Measurements from ENCODE around the gene FRMD1.
"Not testable (repeated sequence)": the region's sequence is repeated elsewhere in the genome, so short reads cannot be mapped to it uniquely, and the experiment has no call there.

Gene FRMD1

GRCh38 chr6:168093634-168094033 lies 14.6 kb upstream of the FRMD1 start:
- no peak for DNase-seq

GRCh38 chr6:168093071-168093505 lies 14.1 kb upstream of the FRMD1 start:
- DNase-seq = no peak

GRCh38 chr6:168092541-168092940 lies 13.5 kb upstream of the FRMD1 start:
- no peak for DNase-seq

- DNase-seq = peak; percentile 78
Measured at GRCh38 chr6:168091381-168092264, 12.6 kb upstream of the FRMD1 start.

- no peak for DNase-seq
Measured at GRCh38 chr6:168090706-168091105, 11.7 kb upstream of the FRMD1 start.

- DNase-seq = no peak
Measured at GRCh38 chr6:168090064-168090690, 11.2 kb upstream of the FRMD1 start.

- peak; percentile 20 for DNase-seq
Measured at GRCh38 chr6:168089186-168090063, 10.4 kb upstream of the FRMD1 start.

- no peak for DNase-seq
Measured at GRCh38 chr6:168088161-168089053, 9.4 kb upstream of the FRMD1 start.

GRCh38 chr6:168087436-168088160 lies 8.6 kb upstream of the FRMD1 start:
- no peak for DNase-seq

- DNase-seq = no peak
Measured at GRCh38 chr6:168086616-168087015, 7.6 kb upstream of the FRMD1 start.

- no peak for DNase-seq
Measured at GRCh38 chr6:168086066-168086465, 7.1 kb upstream of the FRMD1 start.

GRCh38 chr6:168084465-168085160 lies 5.6 kb upstream of the FRMD1 start:
- no peak for DNase-seq

GRCh38 chr6:168083514-168083885 lies 4.5 kb upstream of the FRMD1 start:
- peak; percentile 44 for DNase-seq

GRCh38 chr6:168082860-168083513 lies 4.0 kb upstream of the FRMD1 start:
- peak; percentile 44 for DNase-seq

GRCh38 chr6:168081858-168082546 lies 3.0 kb upstream of the FRMD1 start:
- no peak for DNase-seq

- no peak for DNase-seq
Measured at GRCh38 chr6:168080393-168081077, 1.5 kb upstream of the FRMD1 start.

- no peak for DNase-seq
Measured at GRCh38 chr6:168078175-168078942, 653 bp downstream of the FRMD1 start.

GRCh38 chr6:168077401-168077800 lies 1.6 kb downstream of the FRMD1 start:
- DNase-seq = not testable (repeated sequence)
